BJ (cell line): ENCODE data around the gene XPO4. TPM values are rescaled to one million over a fixed set of nuclear protein-coding genes. Genes with fewer than 3 reads are reported as not detected.
"Not testable (repeated sequence)": the region's sequence is repeated elsewhere in the genome, so short reads cannot be mapped to it uniquely, and the experiment has no call there.

Experiments used
- CTCF ChIA-PET: fragments of 350-600 bp; formaldehyde crosslinking; extraction: SDS; loops from one replicate; lab custom pipeline; 2021; ENCODE audit warnings: antibody characterized with exemption, inconsistent platforms; lab: Yijun Ruan, JAX
- POLR2A ChIA-PET: fragments of 300-600 bp; sonication (Branson Sonifier 250); formaldehyde crosslinking; extraction: SDS; loops from one replicate; lab custom pipeline; 2021; ENCODE audit warnings: antibody characterized with exemption; lab: Charles Lee
- DNase-seq: peaks from one replicate; pipeline ENCODE4 v3.0.0-alpha.2; 2011; ENCODE audit warnings: low read depth
- H3K27me3 ChIP-seq: 2 replicates; pipeline ENCODE4 v1.6.0; 2011; ENCODE audit warnings: low read length; ENCODE audit not compliant: control insufficient read depth, insufficient read depth
- H3K36me3 ChIP-seq: 2 replicates; pipeline ENCODE4 v1.5.1; 2011; ENCODE audit warnings: low read length; ENCODE audit not compliant: control insufficient read depth, insufficient read depth
- H3K4me3 ChIP-seq: 2 replicates; pipeline ENCODE4 v1.5.1; 2011; ENCODE audit warnings: low read depth, mild to moderate bottlenecking, control low read depth, low read length
- polyA plus RNA-seq: library from polyadenylated mRNA; depleted of rRNA; stranded (reverse); fragments of >200 nt; gene quantifications from 2 replicates; pipeline ENCODE4 v1.2.3, GENCODE V29; 2011
- TF ChIP-seq, protein P1 (sequence below): IDR thresholded peaks from 2 replicates; pipeline ENCODE4 v1.5.1; 2011; ENCODE audit warnings: low read depth, mild to moderate bottlenecking, control low read depth, inconsistent platforms, low read length, moderate library complexity; ENCODE audit not compliant: insufficient read depth

XPO4 gene
- polyA plus RNA-seq, 1 experiment = 4.9 TPM

DNA sequence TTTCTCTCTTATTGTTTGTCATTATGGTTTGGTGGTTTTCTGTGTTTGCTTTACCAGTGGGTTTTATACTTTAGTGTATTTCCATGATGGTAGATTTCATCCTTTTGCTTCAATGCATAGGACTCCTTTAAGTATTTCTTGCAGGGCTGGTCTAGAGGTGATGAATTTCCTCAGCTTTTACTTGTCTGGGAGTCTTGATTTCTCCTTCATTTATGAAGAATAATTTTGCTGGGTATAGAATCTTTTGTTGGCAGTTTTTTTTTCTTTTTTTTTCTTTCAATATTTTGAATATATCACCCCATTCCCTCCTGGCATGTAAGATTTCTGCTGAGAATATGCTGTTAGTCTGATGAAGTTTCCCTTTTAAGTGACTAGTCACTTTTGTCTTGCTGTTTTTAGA is 148.5 kb downstream of the XPO4 start:
- Histone ChIP-seq H3K27me3 (no peaks in the 10 kb centered on the region), H3K36me3 (peaks cover 4% of the 10 kb centered on the region; the same call in 1 of the 2 replicates), H3K4me3 (no peak overlapping the region)
- ChIA-PET CTCF (interaction anchor here (1.1 kb wide), 1 partner anchor 74 kb away, joined by 4 read pairs; no protein-coding TSS in a partner anchor), POLR2A (no interaction called here)
- DNase-seq = no peak
- TF ChIP-seq, protein P1, sequence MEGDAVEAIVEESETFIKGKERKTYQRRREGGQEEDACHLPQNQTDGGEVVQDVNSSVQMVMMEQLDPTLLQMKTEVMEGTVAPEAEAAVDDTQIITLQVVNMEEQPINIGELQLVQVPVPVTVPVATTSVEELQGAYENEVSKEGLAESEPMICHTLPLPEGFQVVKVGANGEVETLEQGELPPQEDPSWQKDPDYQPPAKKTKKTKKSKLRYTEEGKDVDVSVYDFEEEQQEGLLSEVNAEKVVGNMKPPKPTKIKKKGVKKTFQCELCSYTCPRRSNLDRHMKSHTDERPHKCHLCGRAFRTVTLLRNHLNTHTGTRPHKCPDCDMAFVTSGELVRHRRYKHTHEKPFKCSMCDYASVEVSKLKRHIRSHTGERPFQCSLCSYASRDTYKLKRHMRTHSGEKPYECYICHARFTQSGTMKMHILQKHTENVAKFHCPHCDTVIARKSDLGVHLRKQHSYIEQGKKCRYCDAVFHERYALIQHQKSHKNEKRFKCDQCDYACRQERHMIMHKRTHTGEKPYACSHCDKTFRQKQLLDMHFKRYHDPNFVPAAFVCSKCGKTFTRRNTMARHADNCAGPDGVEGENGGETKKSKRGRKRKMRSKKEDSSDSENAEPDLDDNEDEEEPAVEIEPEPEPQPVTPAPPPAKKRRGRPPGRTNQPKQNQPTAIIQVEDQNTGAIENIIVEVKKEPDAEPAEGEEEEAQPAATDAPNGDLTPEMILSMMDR = no peak

DNA sequence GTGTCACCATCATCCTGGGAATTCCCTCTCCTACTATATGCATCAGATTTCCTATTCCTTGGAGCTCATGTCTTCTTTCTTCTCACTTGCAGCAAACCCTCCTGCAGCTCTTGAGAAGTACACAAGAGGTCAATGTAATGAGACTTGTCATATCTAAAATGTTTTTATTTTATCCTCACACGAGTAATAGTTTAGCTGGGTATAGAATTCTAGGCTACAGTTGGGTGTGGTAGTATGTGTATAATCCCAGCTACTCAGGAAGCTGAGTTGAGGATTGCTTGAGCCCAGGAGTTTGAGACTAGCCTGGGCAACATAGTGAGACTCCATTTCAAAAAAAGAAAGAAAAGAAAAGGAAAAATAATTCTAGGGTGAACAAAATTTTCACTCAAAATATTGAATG is 153.2 kb downstream of the XPO4 start:
- Histone ChIP-seq H3K27me3 (no peaks in the 10 kb centered on the region), H3K4me3 (no peak overlapping the region), H3K36me3 (no peaks in the 10 kb centered on the region)
- DNase-seq = no peak
- POLR2A ChIA-PET = no interaction called here
- TF ChIP-seq, protein P1 = no peak
- CTCF ChIA-PET = no interaction called here

DNA sequence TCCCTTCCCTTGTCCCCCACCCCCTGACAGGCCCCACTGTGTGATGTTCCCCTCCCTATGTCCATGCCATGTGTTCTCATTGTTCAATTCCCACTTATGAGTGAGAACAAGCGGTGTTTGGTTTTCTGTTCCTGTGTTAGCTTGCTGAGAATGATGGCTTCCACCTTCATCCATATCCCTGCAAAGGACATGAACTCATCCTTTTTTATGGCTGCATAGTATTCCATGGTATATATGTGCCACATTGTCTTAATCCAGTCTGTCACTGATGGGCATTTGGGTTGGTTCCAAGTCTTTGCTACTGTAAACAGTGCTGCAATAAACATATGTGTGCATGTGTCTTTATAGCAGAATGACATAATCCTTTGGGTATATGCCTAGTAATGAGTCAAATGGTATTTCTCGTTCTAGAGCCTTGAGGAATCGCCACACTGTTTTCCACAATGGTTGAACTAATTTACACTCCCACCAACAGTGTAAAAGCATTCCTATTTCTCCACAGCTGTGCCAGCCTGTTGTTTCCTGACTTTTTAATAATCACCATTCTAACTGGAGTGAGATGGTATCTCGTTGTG is 158.6 kb downstream of the XPO4 start:
- DNase-seq, H3K36me3 ChIP-seq, H3K4me3 ChIP-seq, CTCF ChIA-PET, H3K27me3 ChIP-seq, POLR2A ChIA-PET: not testable (repeated sequence)

DNA sequence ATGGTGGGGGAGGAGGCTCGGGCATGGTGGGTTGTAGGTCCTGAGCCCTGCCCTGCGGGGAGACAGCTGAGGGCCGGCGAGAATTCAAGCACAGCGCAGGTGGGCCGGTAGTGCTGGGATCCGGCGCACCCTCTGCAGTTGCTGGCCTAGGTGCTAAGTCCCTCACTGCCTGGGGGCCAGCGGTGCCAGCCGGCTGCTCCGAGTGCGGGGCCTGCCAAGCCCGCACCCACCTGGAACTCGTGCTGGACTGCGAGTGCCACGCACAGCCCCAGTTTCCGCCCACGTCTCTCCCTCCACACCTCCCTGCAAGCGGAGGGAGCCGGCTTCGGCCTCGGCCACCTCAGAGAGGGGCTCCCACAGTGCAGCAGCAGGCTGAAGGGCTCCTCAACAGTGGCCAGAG is 162.5 kb downstream of the XPO4 start:
- CTCF ChIA-PET = interaction anchor here (0.6 kb wide), 1 partner anchor 391 kb away, joined by 4 read pairs; no protein-coding TSS in a partner anchor
- POLR2A ChIA-PET = no interaction called here
- no peaks in the 10 kb centered on the region for H3K27me3 ChIP-seq

DNA sequence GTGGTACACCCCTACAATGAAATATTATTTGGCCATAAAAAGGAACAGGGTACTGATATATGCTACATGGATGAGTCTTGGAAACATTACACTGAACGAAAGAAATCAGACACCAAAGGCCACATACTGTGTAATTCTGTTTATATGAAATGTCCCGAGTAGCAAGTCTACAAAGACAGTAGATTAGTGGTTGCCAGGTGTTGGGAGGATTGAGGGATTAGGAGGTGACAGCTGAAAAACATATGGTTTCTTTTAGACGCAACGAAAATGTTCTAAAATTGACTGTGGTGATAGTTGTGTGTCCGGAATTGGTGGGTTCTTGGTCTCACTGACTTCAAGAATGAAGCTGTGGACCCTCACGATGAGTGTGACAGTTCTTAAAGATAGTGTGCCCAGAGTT is 163.9 kb downstream of the XPO4 start:
- H3K36me3 ChIP-seq = no peaks in the 10 kb centered on the region; the same call in 1 of the 2 replicates
- DNase-seq = no peak
- H3K27me3 ChIP-seq = no peaks in the 10 kb centered on the region
- no peak overlapping the region for H3K4me3 ChIP-seq
- ChIA-PET POLR2A (no interaction called here), CTCF (no interaction called here)
- TF ChIP-seq, protein P1 = no peak

More for the DNA sequence above, 162.5 kb downstream of the XPO4 start:
- Histone ChIP-seq H3K36me3 (no peaks in the 10 kb centered on the region; the same call in 1 of the 2 replicates), H3K4me3 (no peak overlapping the region)
- TF ChIP-seq, protein P1 = no peak
- no peak for DNase-seq
